Adrenal gland (tissue), 12 donors: Measurements from ENCODE around the gene TPRG1L. TPM values are rescaled to one million over a fixed set of nuclear protein-coding genes. Genes with fewer than 3 reads are reported as not detected.

Experiments
- DNase-seq, 7 donors: peaks; one replicate each; pipeline ENCODE4 v3.0.0-alpha.2; 2019 to 2020
- H3K27ac ChIP-seq, 5 donors: fragments of 200-600 bp; sonication (generic) in 4 of 5; 1 replicate in 3 of 5; 2 replicates in 2 of 5; pipeline versions ENCODE4 v1.5.1 to v1.8.0; 2016 to 2020; ENCODE audit warnings: mild to moderate bottlenecking in 1 of 5
- H3K27me3 ChIP-seq: fragments of 200-600 bp; 2 replicates; pipeline ENCODE4 v1.8.0; 2021
- H3K36me3 ChIP-seq, 2 donors: fragments of 200-600 bp; replicated peaks in 1 of 2; 1 replicate in 1 of 2; 2 replicates in 1 of 2; pipeline versions ENCODE4 v1.5.1 to v1.8.0; 2018 to 2022
- H3K4me1 ChIP-seq, 2 donors: fragments of 200-600 bp; replicated peaks in 1 of 2; 1 replicate in 1 of 2; 2 replicates in 1 of 2; pipeline versions ENCODE4 v1.5.1 to v1.8.0; 2018 to 2021
- H3K4me3 ChIP-seq, 4 donors: fragments of 200-600 bp; sonication (generic) in 3 of 4; one replicate each; pipeline ENCODE4 v1.5.1; 2016 to 2018
- H3K9me3 ChIP-seq, 3 donors: fragments of 200-600 bp; sonication (generic) in 1 of 3; replicated peaks in 1 of 3; 1 replicate in 2 of 3; 2 replicates in 1 of 3; pipeline versions ENCODE4 v1.5.1 to v1.8.0; 2016 to 2021
- CTCF ChIP-seq, 6 experiments: fragments of 450-650 bp in 4 of 6; fragments of 200-600 bp in 2 of 6; sonication (generic) in 1 of 6; IDR thresholded peaks; 1 replicate in 5 of 6; 2 replicates in 1 of 6; pipeline versions ENCODE4 v1.5.1 to v1.8.0; 2016 to 2021; ENCODE audit warnings: antibody characterized with exemption in 6 of 6, mild to moderate bottlenecking in 2 of 6, moderate library complexity in 1 of 6
- POLR2A ChIP-seq, 2 donors: fragments of 450-650 bp; IDR thresholded peaks; one replicate each; pipeline ENCODE4 v1.6.1; 2017; ENCODE audit warnings: antibody characterized with exemption in 2 of 2, mild to moderate bottlenecking in 2 of 2, moderate library complexity in 1 of 2
- WGBS, 4 donors: extraction: QIAGEN DNeasy Blood & Tissue Kit in 2 of 4; methylation state at CpG; one replicate each; pipeline versions ENCODE4 v1.1.5 to v1.1.7; 2013 to 2017; 5-methylcytosine and 5-hydroxymethylcytosine counted together
- intact Hi-C, 2 donors: fragments of 100-400 bp; cut with DNase I; formaldehyde crosslinking; loops; one replicate each; pipeline versions ENCODE4 v1.14.1 to v1.15.0; 2022 to 2023
- polyA plus RNA-seq, 3 donors: library from polyadenylated mRNA; stranded (reverse); fragments of 200-250 nt in 2 of 3; fragments of 350-450 nt in 1 of 3; fragmentation: Illumina TruSeq in 1 of 3; extraction: RNeasy Lipid Tissue Mini Kit (QIAGEN cat#74804) in 1 of 3; gene quantifications; one replicate each; pipeline ENCODE4 v1.2.3, GENCODE V29; 2013 to 2014
- total RNA-seq, 9 donors: library from RNA; depleted of rRNA in 4 of 9; stranded (reverse); fragments of >200 nt in 4 of 9; fragments of 120-200 nt in 1 of 9; fragmentation: NEBNext Ultra II Directional in 1 of 9; extraction: Animal tissue kit (Norgen Biotek cat#: 25700) in 1 of 9; gene quantifications; one replicate each; pipeline versions ENCODE4 v1.1.0 to v1.2.4, GENCODE V29; 2013 to 2023
- donor health status: healthy with polysubstance abuse.
- donor health status: Bipolar disorder and iron deficiency.
- donor health status: DM: yes; HTN: yes; CAD: no.
- donor health status: DM: no; HTN: no; CAD: no.
- donor health status: DM: no; HTN: no; CAD: no.
- donor health status: DM: yes; HTN: yes; CAD: no.

TPRG1L gene
- total and polyA plus RNA-seq, 12 donors: 15.8 to 52.1 (median 41.4) TPM

GRCh38 chr1:3601743-3602142, 23.1 kb upstream of the TPRG1L start:
- TF ChIP-seq CTCF (IDR thresholded peaks at IDR 0.05) (no peak), POLR2A (IDR thresholded peaks at IDR 0.05) (no peak)
- Histone ChIP-seq H3K9me3 (no peaks in the 10 kb centered on the region), H3K4me3 (no peak overlapping the region), H3K36me3 (no peaks in the 10 kb centered on the region), H3K4me1 (peaks cover 0 to 9% of the 10 kb centered on the region in 2 donors), H3K27me3 (peaks cover 16% of the 10 kb centered on the region), H3K27ac (no peak overlapping the region)
- intact Hi-C loops: loop anchor here in 1 of 2 donors (5.0 kb wide), 1 partner anchor 109 kb away; no protein-coding TSS in a partner anchor
- WGBS, 4 donors: 60 to 77% (median 75%) methylated on average over 2 to 16 of the region's 16 CpGs
- no peak for DNase-seq

DNA sequence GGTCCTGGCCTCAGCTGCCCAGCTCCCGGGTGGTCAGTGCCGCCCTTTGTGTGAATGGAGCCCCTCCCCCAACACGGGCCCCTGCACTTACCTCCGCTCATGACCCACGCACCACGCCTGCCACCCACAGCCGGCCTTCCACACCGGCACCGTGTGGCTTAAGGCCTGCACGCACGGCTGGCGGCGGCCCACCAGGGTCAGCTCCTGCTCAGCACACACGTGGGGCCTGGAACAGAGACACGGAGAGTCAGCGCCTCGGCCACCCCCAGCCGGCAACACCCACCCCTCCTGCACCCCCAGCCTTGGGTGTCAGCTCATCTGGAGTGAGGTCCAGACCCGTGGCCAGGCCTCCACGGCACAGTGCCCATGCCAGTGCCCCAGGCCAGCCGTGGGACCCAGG, 22.4 kb upstream of the TPRG1L start:
- TF ChIP-seq CTCF (IDR thresholded peaks at IDR 0.05) (no peak), POLR2A (IDR thresholded peaks at IDR 0.05) (no peak)
- H3K4me1 ChIP-seq: peaks cover 0 to 9% of the 10 kb centered on the region in 2 donors
- H3K36me3 ChIP-seq: no peaks in the 10 kb centered on the region
- WGBS, 4 donors: 85 to 94% (median 91%) methylated on average over 13 to 21 of the region's 21 CpGs
- peaks cover 16% of the 10 kb centered on the region for H3K27me3 ChIP-seq
- no peak for DNase-seq
- no peaks in the 10 kb centered on the region for H3K9me3 ChIP-seq
- no peak overlapping the region for H3K4me3 ChIP-seq
- intact Hi-C loops: loop anchor here in 1 of 2 donors (5.0 kb wide), 1 partner anchor 110 kb away; no protein-coding TSS in a partner anchor
- no peak overlapping the region for H3K27ac ChIP-seq

- WGBS, 4 donors: 80 to 88% (median 86%) methylated on average over 2 to 11 of the region's 11 CpGs
- TF ChIP-seq CTCF (IDR thresholded peaks at IDR 0.05): no peak
- no peak for TF ChIP-seq POLR2A (IDR thresholded peaks at IDR 0.05)
- H3K27ac ChIP-seq: no peak overlapping the region
Measured at GRCh38 chr1:3603156-3603555, 21.7 kb upstream of the TPRG1L start.

GRCh38 chr1:3603571-3604467, 21.0 kb upstream of the TPRG1L start:
- DNase-seq: no peak
- intact Hi-C loops: loop anchor here in 1 of 2 donors (5.0 kb wide), 1 partner anchor 112 kb away; no protein-coding TSS in a partner anchor
- Histone ChIP-seq H3K9me3 (no peaks in the 10 kb centered on the region), H3K4me3 (no peak overlapping the region), H3K27ac (no peak overlapping the region), H3K4me1 (no peaks in the 10 kb centered on the region), H3K36me3 (no peaks in the 10 kb centered on the region), H3K27me3 (peaks cover 15% of the 10 kb centered on the region)
- 78 to 94% (median 87%) methylated on average over 16 to 29 of the region's 29 CpGs for WGBS, 4 donors
- no peak for TF ChIP-seq CTCF (IDR thresholded peaks at IDR 0.05)
- no peak for TF ChIP-seq POLR2A (IDR thresholded peaks at IDR 0.05)

More at GRCh38 chr1:3603156-3603555, 21.7 kb upstream of the TPRG1L start:
- peaks cover 16% of the 10 kb centered on the region for H3K27me3 ChIP-seq
- no peak for DNase-seq
- H3K9me3 ChIP-seq: no peaks in the 10 kb centered on the region
- intact Hi-C loops: loop anchor here in 1 of 2 donors (5.0 kb wide), 1 partner anchor 111 kb away; no protein-coding TSS in a partner anchor
- H3K36me3 ChIP-seq: no peaks in the 10 kb centered on the region
- no peak overlapping the region for H3K4me3 ChIP-seq
- H3K4me1 ChIP-seq: peaks cover 0 to 3% of the 10 kb centered on the region in 2 donors
